ENCODE results near the gene VPREB1. TPM values are rescaled to one million over a fixed set of nuclear protein-coding genes. Genes with fewer than 3 reads are reported as not detected.

Gene VPREB1, protein sequence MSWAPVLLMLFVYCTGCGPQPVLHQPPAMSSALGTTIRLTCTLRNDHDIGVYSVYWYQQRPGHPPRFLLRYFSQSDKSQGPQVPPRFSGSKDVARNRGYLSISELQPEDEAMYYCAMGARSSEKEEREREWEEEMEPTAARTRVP
- total RNA-seq (2012; rRNA removed) (not detected in 2 replicates), polyA plus RNA-seq (2012; rRNA removed) (not detected in 2 replicates), Bru-seq, nascent RNA (not detected), BruChase-seq, experiment 1, labeled RNA remaining after a 6-hour chase (not detected), BruChase-seq, experiment 2, labeled RNA remaining after a 2-hour chase (not detected)
- not detected in 2 replicates for polyA plus RNA-seq (2012; cell fraction: cytosol; rRNA removed)
- polyA plus RNA-seq (2012; cell fraction: nucleus; rRNA removed; ENCODE audit: low replicate concordance), result not detected in 2 replicates
- long read RNA-seq, result 0 reads

DNA sequence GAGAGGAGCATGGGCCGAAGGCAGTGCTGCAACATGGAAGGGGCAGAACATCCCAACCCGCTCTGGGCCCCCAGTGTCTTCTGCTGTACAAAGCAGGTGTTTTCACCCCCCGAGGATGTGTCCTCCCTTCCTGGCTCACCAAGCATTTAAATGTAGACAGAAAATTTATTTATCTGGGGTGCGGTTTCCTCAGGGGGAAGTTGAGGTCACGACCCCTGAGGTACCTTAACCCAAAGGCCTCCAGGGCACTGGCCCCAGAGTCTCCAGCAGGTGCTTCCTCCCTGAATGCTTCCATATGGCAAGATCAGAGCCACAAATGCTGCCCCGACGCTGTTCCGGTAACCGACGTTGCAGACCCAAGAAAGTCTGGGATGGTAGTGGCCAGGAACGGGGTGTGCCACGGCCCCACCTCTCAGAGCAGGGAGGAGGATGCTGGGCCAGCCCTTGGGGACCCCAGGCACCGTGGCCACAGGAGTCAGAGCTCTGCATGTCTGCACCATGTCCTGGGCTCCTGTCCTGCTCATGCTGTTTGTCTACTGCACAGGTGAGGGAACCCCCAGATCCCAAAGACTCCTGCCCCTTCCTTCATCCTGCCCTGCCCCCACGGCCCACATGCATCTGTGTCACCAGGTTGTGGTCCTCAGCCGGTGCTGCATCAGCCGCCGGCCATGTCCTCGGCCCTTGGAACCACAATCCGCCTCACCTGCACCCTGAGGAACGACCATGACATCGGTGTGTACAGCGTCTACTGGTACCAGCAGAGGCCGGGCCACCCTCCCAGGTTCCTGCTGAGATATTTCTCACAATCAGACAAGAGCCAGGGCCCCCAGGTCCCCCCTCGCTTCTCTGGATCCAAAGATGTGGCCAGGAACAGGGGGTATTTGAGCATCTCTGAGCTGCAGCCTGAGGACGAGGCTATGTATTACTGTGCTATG is at the start of gene VPREB1:
Gene VPREB1 (plus strand): TSS at position 471 of the 935 bp plus-strand sequence. CDS start 28 bp downstream, at position 499.
- Histone ChIP-seq H4K5ac (ENCODE audit: low read depth, low read length) (no peak within 1 kb of the TSS), H2AFZ (replicated peaks; ENCODE audit: low read length, poor library complexity) (no peak within 1 kb of the TSS), H3K79me1 (ENCODE audit: low read depth in 1 of 2, low read length in 2 of 2) (no peaks in the 10 kb centered on the region), H3K9me3 (ENCODE audit: control insufficient read depth, insufficient read depth, low read length) (no peaks in the 10 kb centered on the region), H3K23ac (ENCODE audit: low read depth, low read length) (no peak within 1 kb of the TSS), H3K27ac (ENCODE audit: insufficient read depth, low read length) (no peak within 1 kb of the TSS), H2BK120ac (ENCODE audit: low read depth, low read length) (no peak within 1 kb of the TSS), H3K9ac (ENCODE audit: low read depth, low read length) (no peak within 1 kb of the TSS), H3K4me3 (ENCODE audit: insufficient read depth, low read depth, low read length) (no peak within 1 kb of the TSS), H3K4ac (ENCODE audit: low read depth, low read length) (no peak within 1 kb of the TSS), H3K56ac (ENCODE audit: extremely low read depth, insufficient read depth, low read length) (no peak within 1 kb of the TSS), H3K36me3 (ENCODE audit: control insufficient read depth, insufficient read depth, low read length) (no peaks in the 10 kb centered on the region), H3K14ac (replicated peaks; ENCODE audit: low read depth, low read length) (no peak within 1 kb of the TSS), H2BK20ac (ENCODE audit: low read depth, low read length) (no peak within 1 kb of the TSS), H3K9me1 (ENCODE audit: insufficient read depth, low read length) (no peaks in the 10 kb centered on the region), H3K27me3 (ENCODE audit: control insufficient read depth, insufficient read depth, low read length) (peaks cover 52% of the 10 kb centered on the region), H4K91ac (ENCODE audit: insufficient read depth, low read depth, low read length) (no peak within 1 kb of the TSS), H4K8ac (ENCODE audit: low read depth in 2 of 2, low read length in 2 of 2) (no peak within 1 kb of the TSS), H2AK5ac (ENCODE audit: low read depth, low read length) (no peak within 1 kb of the TSS), H3K4me1 (ENCODE audit: control insufficient read depth, insufficient read depth, low read length) (no peaks in the 10 kb centered on the region), H3K18ac (ENCODE audit: low read depth, low read length) (no peak within 1 kb of the TSS), H2BK15ac (ENCODE audit: low read depth, low read length) (no peak within 1 kb of the TSS), H2BK5ac (ENCODE audit: low read depth, low read length, poor library complexity, severe bottlenecking) (no peak within 1 kb of the TSS), H2AK9ac (replicated peaks; ENCODE audit: low read depth, low read length, poor library complexity) (no peak within 1 kb of the TSS), H4K20me1 (ENCODE audit: insufficient read depth, low read length) (no peaks in the 10 kb centered on the region), H3K4me2 (ENCODE audit: low read depth, low read length) (no peak within 1 kb of the TSS)
- no peak for ATAC-seq (ENCODE audit: low read depth)
- in situ Hi-C loops (cut with MboI; ENCODE audit: low sequenced_read_pairs), result no loop called here
- CTCF ChIA-PET, result interaction anchor here (1.0 kb wide), 1 partner anchor 9 kb away, joined by 3 read pairs; no protein-coding TSS in a partner anchor
- DNase-seq, result no peak
- intact Hi-C loops (cut with micrococcal nuclease), result no loop called here
- dilution Hi-C loops (cut with HindIII; ENCODE audit: low sequenced_read_pairs, unreplicated experiment), result no loop called here
- BruUV-seq (replicated peaks), result no TSS peak
- 59% methylated on average over 13 of the region's 25 CpGs; no CpG with 5 or more reads in 1 of the 2 experiments for WGBS, 2 experiments (ENCODE audit: extremely low coverage in 2 of 2, insufficient read length in 1 of 2)
- POLR2A ChIA-PET (ENCODE audit: unreplicated experiment), result no interaction called here
- TF ChIP-seq SMC3 (IDR thresholded peaks at IDR 0.05; ENCODE audit: low read depth, low read length) (no peak), BHLHE40 (IDR thresholded peaks at IDR 0.05; ENCODE audit: low read depth, low read length) (no peak), NFE2L2 (IDR thresholded peaks at IDR 0.05; ENCODE audit: low read depth, low read length) (no peak), FOS (IDR thresholded peaks at IDR 0.05; ENCODE audit: low read depth, low read length) (no peak), CHD1 (IDR thresholded peaks at IDR 0.05; ENCODE audit: low read depth, low read length) (no peak), MXI1 (IDR thresholded peaks at IDR 0.05; ENCODE audit: borderline replicate concordance, low read depth, low read length) (no peak), MAFK (IDR thresholded peaks at IDR 0.05; ENCODE audit: low read depth, low read length) (no peak), RFX5 (IDR thresholded peaks at IDR 0.05; ENCODE audit: low read depth, low read length) (no peak), CEBPB (IDR thresholded peaks at IDR 0.05; ENCODE audit: low read depth, low read length) (no peak), RCOR1 (IDR thresholded peaks at IDR 0.05; ENCODE audit: insufficient replicate concordance, low read length) (no peak), RAD21 (IDR thresholded peaks at IDR 0.05; ENCODE audit: low read length) (no peak)
- TF ChIP-seq, protein P1, sequence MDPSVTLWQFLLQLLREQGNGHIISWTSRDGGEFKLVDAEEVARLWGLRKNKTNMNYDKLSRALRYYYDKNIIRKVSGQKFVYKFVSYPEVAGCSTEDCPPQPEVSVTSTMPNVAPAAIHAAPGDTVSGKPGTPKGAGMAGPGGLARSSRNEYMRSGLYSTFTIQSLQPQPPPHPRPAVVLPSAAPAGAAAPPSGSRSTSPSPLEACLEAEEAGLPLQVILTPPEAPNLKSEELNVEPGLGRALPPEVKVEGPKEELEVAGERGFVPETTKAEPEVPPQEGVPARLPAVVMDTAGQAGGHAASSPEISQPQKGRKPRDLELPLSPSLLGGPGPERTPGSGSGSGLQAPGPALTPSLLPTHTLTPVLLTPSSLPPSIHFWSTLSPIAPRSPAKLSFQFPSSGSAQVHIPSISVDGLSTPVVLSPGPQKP (IDR thresholded peaks at IDR 0.05; ENCODE audit: borderline replicate concordance, low read depth, low read length), result no peak
- TF ChIP-seq, protein P2, sequence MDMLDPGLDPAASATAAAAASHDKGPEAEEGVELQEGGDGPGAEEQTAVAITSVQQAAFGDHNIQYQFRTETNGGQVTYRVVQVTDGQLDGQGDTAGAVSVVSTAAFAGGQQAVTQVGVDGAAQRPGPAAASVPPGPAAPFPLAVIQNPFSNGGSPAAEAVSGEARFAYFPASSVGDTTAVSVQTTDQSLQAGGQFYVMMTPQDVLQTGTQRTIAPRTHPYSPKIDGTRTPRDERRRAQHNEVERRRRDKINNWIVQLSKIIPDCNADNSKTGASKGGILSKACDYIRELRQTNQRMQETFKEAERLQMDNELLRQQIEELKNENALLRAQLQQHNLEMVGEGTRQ (IDR thresholded peaks at IDR 0.05; ENCODE audit: low read depth, low read length), result no peak
